ENCODE measurements around the gene AKIRIN2.
"Not testable (repeated sequence)": the region's sequence is repeated elsewhere in the genome, so short reads cannot be mapped to it uniquely, and the experiment has no call there.

Gene AKIRIN2

GRCh38 chr6:87687296-87687695 is 14.7 kb downstream of the AKIRIN2 start:
- DNase-seq, result no peak

DNA sequence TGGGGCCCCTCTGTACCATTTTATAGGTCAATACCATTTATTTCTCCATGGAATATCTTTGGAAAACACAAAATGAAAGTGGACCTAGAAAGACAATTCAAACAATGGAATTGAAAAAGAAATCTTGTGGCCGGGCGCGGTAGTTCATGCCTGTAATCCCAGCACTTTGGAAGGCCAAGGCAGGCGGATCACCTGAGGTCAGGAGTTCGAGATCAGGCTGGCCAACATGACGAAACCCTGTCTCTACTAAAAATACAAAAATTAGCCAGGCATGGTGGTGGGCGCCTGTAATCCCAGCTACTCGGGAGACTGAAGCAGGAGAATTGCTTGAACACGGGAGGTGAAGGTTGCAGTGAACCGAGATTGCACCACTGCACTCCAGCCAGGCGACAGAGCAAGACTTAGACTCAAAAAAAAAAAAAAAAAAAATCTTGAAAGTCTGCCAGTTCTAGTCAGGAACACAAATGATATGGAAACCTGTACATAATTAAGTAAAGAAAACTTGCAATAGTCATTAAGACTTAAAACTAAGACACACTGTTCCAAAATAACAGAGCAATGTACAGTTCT is 15.3 kb downstream of the AKIRIN2 start:
- DNase-seq, result not testable (repeated sequence)

GRCh38 chr6:87684895-87685654 is 17.0 kb downstream of the AKIRIN2 start:
- no peak for DNase-seq

DNA sequence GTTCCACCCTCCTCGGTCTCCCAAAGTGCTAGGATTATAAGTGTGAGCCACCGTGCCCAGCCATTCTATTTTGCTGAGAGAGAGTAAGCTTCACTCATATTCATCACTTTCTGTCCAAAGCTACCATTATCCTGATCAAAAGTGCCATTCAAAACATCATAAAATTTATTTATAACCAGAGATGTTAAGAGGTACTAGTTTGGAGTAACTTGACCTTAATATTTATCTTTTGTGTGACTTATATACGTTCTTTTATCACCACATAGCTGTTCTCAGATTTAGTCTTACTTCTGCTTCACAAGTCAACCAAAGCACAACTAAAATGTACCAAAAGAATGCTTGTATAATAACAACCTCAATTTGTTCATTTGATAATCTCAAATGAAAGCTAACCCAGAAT is 18.1 kb downstream of the AKIRIN2 start:
- DNase-seq, result no peak

GRCh38 chr6:87682310-87682709 is 19.7 kb downstream of the AKIRIN2 start:
- no peak for DNase-seq

DNA sequence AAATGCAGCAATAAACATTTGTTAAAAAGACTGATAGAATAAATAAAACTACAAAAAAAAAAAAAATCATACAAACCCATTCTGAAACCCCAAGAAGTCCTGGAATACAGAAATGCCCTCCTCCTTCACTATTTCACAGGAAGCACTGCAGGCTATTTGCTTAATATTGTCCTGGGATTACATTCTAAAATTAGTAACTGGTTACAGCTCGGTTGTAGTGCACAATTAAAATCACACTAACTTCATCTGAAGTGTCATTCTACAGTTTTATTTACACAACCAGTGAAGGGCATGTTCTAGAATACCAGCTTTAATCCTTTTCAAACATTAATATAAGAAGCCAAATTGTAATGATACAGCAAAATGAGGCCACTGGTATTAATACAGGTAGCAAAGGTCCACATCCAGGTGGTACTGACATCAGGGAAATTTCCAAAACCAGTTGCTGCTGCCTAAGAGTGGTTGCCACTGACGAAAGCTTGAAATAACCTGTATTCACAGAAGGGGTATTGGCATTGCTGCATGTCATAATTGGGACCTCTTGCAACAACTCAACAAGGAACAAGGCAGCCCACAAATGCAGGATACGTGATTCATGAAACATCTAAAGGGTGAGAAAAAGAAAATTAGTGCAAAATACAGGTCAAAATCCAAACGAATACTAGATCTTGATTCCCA is 26.9 kb downstream of the AKIRIN2 start:
- no peak for DNase-seq

DNA sequence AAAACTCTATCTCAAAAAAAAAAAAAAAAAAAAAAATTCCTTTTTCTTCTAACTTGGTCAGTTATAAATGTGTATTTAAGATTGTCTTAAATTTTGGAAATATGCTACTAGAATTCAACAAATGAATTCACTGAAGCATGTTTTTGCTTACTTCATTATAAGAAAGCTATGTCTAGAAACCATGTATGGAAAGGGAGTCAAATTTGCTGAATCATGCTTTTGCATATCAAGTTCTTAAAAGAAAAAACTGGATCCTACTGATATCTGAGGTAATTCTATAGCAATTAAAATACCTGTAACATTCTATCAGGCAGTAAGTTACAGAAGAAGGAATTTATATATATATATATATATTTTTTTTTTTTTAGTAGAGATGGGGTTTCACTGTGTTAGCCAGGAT is 27.7 kb downstream of the AKIRIN2 start:
- no peak for DNase-seq

GRCh38 chr6:87673237-87673636 is 28.8 kb downstream of the AKIRIN2 start:
- no peak for DNase-seq

- DNase-seq, result no peak
Observed at GRCh38 chr6:87672641-87673040, 29.4 kb downstream of the AKIRIN2 start.

DNA sequence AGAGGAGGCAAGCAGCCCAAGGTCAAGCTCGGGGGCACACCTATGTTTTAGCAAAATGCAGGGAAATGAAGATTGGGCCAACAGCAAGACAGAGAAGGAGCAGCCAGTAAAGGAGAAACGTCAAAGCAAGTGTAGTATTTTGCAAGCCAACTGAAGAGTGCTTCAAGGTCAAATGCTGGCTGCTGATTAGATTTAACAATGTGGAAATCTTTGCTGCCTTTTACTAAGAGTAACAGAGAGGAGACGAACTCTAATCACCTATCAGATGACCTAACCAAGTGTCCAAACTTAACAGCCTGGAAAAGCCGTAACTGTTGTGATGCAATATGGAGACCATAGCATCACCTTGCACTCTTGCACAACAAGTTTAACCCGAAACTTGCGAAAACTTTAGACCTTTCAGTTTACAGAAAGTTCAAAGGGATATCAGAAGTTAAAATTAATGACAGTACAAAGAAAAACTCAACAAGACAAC is 30.4 kb downstream of the AKIRIN2 start:
- no peak for DNase-seq

DNA sequence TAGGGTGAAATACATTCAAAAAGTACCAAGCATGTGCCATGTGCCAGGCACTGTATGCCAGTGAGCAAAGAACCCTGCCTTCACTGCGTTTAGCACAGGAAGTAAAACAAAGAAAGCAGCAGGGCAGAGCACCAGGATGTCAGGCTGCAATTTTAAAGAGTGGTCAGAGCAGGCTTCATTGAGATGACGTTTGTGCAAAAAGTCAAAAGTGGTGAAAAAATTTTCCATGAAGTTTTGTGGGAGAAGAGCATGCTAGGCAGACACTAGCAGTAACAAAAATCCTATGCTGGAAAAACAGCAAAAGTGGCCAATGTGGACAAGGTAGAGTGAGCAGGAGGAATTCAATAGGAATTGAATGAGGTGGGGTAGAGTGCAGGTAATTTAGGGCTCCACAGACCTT is 31.3 kb downstream of the AKIRIN2 start:
- no peak for DNase-seq

DNA sequence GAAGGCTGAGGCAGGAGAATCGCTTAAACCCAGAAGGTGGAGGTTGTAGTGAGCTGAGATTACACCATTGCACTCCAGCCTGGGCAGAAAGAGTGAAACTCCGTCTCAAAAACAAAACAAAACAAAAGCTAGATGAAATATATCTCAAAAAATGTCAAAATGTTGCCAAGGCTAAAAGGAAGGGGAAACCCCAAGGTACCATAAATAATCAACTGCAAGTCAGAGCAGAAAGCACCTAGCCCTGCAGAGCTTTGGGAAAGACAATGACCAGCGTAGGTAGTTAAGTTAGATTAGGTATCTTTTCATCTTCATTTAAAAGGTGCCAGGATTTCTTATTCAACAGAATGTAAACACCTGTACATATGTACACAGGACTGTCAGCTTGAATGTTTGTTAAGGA is 33.0 kb downstream of the AKIRIN2 start:
- no peak for DNase-seq

- no peak for DNase-seq
Observed at GRCh38 chr6:87668013-87668412, 34.0 kb downstream of the AKIRIN2 start.

GRCh38 chr6:87667032-87667431 is 35.0 kb downstream of the AKIRIN2 start:
- no peak for DNase-seq

DNA sequence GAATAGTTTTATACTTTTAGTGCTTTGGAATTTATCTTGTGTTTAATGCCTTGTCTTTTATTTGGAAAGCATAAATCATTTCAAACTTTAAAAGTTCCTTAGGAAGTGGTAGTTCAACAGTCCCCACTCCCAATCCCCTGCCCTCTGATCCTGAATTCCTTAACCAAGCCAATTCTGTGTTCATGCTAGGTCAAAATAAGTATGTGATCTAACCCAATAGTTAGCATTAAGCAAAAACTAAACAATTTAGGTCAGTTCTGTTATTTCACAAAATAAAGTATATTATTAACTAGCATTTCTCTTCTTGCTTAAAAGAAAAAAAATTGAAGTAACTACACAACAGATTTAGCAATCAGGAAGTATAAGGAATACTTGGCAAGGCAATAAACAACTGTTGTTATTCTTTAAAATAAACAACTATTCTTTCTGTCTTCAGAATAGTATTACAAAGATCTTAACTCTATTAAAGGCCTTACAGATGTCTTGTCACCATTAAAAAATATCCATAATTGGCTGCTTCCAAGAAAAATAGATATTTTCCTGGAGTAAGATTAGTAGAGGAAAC is 37.0 kb downstream of the AKIRIN2 start:
- DNase-seq, result no peak

- no peak for DNase-seq
Observed at GRCh38 chr6:87663434-87663833, 38.6 kb downstream of the AKIRIN2 start.

- no peak for DNase-seq
Observed at GRCh38 chr6:87661503-87661902, 40.5 kb downstream of the AKIRIN2 start.

DNA sequence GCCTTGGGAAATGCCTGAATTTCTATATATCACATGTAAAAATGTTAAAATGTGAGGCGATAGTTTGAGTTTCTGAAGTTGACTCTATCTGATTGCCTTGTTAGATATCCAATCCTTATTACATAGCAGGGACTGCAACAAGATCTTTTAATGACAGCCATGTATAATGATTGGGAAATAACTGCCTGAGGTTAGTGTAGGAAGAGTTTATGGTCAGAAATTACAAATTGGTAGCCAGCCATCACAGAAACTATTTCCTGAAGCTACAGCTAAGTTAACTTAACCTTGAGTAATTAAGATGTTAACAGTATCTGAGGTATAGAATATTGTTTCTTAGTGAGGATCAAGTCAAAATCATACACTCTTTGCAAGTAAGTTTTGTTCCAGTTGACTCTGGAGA is 41.0 kb downstream of the AKIRIN2 start:
- DNase-seq, result no peak

DNA sequence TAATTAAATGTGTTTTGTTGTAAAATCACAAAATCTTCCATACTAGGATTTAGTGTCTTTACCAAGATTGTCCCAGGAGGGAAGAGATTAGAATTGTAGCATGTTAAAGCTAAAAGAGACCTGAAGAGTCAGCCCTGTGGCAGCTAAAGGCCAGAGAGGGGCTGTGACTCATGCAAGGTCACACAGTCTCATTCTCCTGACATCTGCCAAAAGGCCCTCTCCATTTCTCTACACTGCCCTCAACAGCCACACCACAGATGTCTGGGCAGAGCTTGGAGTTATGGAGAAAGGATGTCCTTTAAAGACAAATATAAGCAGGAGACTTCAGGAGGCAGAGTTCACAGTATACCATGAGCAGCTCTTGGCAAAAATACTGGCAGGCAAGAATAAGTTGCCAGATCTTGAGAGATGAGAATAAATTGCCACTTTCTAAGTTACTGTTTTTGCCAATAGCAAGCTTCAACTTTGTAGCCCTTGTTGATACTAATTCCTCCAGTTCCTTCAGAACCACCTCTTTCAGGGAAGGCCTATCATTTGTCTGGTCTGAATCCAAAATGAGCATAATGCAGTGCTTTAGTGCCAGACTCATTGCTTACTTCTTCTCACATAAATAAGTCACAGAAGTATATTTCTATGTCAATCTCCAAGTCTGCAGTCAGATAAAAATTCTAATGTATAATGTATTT is 41.7 kb downstream of the AKIRIN2 start:
- DNase-seq, result no peak

DNA sequence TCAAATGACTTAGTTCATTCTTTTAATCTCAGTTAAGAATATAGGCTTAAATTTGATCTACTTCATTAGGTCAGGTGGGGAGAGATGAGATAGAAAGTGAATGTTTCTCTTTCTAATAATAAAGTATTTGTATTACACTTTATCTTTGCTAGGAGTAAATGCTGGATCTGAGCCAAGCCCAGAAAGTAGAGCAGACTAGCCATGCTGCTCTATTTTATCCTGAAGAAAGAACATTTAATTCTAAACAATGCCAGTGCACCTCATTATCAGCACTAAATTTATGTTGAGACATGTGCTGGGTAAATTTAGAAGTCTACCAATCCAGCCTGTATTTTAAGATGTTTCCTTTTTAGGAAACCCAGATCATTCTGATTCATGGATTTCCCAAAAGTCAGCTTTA is 43.5 kb downstream of the AKIRIN2 start:
- DNase-seq, result no peak

- peak in 1 of 2 donors; percentile 98 for DNase-seq
Observed at GRCh38 chr6:87656857-87657256, 45.2 kb downstream of the AKIRIN2 start.

DNA sequence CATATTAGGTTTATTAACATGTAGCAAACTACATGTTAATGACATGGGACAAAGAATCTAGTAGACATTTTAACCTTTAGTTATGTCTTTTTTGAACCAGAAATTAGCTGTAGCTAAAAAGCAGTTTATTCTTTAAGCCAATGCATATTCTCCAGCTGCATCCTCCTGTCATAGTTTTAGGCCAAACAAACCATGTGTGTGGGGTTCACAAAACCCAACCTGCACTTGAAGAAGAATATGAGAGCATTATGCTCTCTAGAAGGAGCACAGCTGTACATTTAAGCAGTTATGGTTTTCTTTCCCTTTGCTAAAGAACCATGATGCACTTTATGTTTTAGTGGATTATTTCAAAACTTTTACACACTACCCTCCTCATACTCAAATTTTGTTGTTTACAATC is 46.2 kb downstream of the AKIRIN2 start:
- DNase-seq, result no peak

DNA sequence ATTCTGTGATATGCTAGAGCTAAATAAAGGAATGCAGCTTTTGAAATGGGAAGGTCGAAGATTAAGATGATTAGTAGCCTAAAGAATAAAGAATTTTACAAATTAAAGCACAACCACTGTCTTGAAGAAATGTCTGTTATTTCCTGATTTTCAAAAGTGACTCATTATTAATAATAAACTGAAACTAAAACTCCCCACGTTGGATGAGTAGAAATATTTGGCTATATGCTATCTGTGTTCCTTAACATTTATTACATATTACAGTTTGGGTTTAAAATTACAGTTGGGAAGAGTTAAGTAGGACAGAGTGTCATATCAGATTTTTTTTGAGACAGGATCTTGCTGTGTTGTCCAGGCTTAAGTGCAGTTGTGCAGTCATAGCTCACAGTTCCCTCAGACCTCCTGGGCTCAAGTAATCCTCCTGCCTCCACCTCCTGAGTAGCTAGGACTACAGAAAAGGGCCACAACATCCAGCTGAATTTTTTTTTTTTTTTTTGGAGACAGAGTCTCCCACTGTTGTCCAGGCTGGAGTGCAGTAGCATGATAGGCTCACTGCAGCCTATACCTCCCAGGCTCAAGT is 47.1 kb downstream of the AKIRIN2 start:
- no peak for DNase-seq
